Tibial nerve (tissue), 4 donors: ENCODE results near the gene FAM9B. TPM values are rescaled to one million over a fixed set of nuclear protein-coding genes. Genes with fewer than 3 reads are reported as not detected.
"Not testable (repeated sequence)": the region's sequence is repeated elsewhere in the genome, so short reads cannot be mapped to it uniquely, and the experiment has no call there.

ENCODE experiments used
- DNase-seq, 2 donors: peaks; one replicate each; pipeline ENCODE4 v3.0.0-alpha.2; 2019; ENCODE audit warnings: low spot score in 2 of 2
- H3K27ac ChIP-seq, 4 donors: fragments of 200-600 bp; sonication (generic) in 3 of 4; one replicate each; pipeline ENCODE4 v1.5.1; 2017 to 2019; ENCODE audit warnings: mild to moderate bottlenecking in 1 of 4
- H3K27me3 ChIP-seq, 2 donors: fragments of 200-600 bp; sonication (generic) in 1 of 2; one replicate each; pipeline versions ENCODE4 v1.5.1 to v1.6.0; 2017 to 2019
- H3K36me3 ChIP-seq, 3 donors: fragments of 200-600 bp; sonication (generic); one replicate each; pipeline ENCODE4 v1.5.1; 2018 to 2019
- H3K4me1 ChIP-seq, 4 donors: fragments of 200-600 bp; sonication (generic) in 3 of 4; one replicate each; pipeline ENCODE4 v1.5.1; 2017 to 2019
- H3K4me3 ChIP-seq, 4 donors: fragments of 200-600 bp; sonication (generic) in 3 of 4; one replicate each; pipeline ENCODE4 v1.5.1; 2017 to 2019; ENCODE audit warnings: mild to moderate bottlenecking in 1 of 4, moderate library complexity in 1 of 4
- H3K9me3 ChIP-seq, 4 donors: fragments of 200-600 bp; sonication (generic) in 3 of 4; one replicate each; pipeline ENCODE4 v1.5.1; 2017 to 2019
- CTCF ChIP-seq, 5 experiments: fragments of 200-600 bp in 3 of 5; fragments of 450-650 bp in 2 of 5; sonication (generic) in 3 of 5; IDR thresholded peaks; one replicate each; pipeline ENCODE4 v1.5.1; 2016 to 2019; ENCODE audit warnings: antibody characterized with exemption in 5 of 5, mild to moderate bottlenecking in 3 of 5, moderate library complexity in 2 of 5
- EP300 ChIP-seq, 2 donors: sonication (generic); formaldehyde crosslinking; IDR thresholded peaks; one replicate each; pipeline ENCODE4 v1.6.1; 2017; ENCODE audit warnings: antibody characterized with exemption in 2 of 2, mild to moderate bottlenecking in 1 of 2
- POLR2A ChIP-seq, 2 donors: fragments of 450-650 bp; IDR thresholded peaks; one replicate each; pipeline ENCODE4 v1.6.1; 2017; ENCODE audit warnings: antibody characterized with exemption in 2 of 2, mild to moderate bottlenecking in 2 of 2, moderate library complexity in 2 of 2
- WGBS, 2 donors: methylation state at CpG; one replicate each; pipeline ENCODE4 v1.1.5; 2018; 5-methylcytosine and 5-hydroxymethylcytosine counted together
- total RNA-seq, 4 donors: library from RNA; depleted of rRNA; stranded (reverse); fragments of >200 nt; gene quantifications; one replicate each; pipeline ENCODE4 v1.1.0, GENCODE V29; 2016

Gene FAM9B
- total RNA-seq, 4 donors from 2014 or later: not detected

GRCh38 chrX:9033179-9033578, 748 bp downstream of the FAM9B start:
- TF ChIP-seq CTCF (IDR thresholded peaks at IDR 0.05) (no peak), EP300 (IDR thresholded peaks at IDR 0.05) (no peak), POLR2A (IDR thresholded peaks at IDR 0.05) (no peak)
- WGBS, 2 donors: 89 to 100% methylated on average over 1 to 17 of the region's 17 CpGs
- Histone ChIP-seq H3K27me3 (no peaks in the 10 kb centered on the region), H3K9me3 (no peaks in the 10 kb centered on the region), H3K4me1 (no peaks in the 10 kb centered on the region), H3K4me3 (no peak overlapping the region), H3K27ac (no peak overlapping the region), H3K36me3 (no peaks in the 10 kb centered on the region)
- no peak for DNase-seq

DNA sequence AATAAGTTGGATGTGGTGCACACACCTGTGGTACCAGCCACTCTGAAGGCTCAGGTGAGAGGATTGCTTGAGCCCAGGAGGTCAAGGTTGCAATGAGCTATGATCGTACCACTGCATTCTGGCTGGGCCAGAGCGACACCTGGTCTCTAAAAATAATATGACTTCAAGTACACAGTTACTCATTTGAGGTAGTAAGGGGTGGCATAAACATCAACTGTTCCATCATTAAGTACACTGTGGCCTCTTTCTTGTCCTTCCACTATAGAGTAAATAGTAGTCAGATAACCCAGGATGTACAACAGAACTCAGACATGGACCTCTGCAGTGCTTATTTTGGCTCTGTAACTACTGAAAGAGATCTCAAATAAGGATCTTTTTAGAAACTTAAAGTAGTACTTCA, 10.6 kb downstream of the FAM9B start:
- H3K36me3 ChIP-seq: no peaks in the 10 kb centered on the region
- H3K4me3 ChIP-seq: no peak overlapping the region
- TF ChIP-seq POLR2A (IDR thresholded peaks at IDR 0.05): no peak
- no peak for TF ChIP-seq EP300 (IDR thresholded peaks at IDR 0.05)
- TF ChIP-seq CTCF (IDR thresholded peaks at IDR 0.05): no peak
- H3K27me3 ChIP-seq: no peaks in the 10 kb centered on the region
- DNase-seq: no peak
- H3K4me1 ChIP-seq: no peaks in the 10 kb centered on the region
- no peak overlapping the region for H3K27ac ChIP-seq
- WGBS, 2 donors: 93 to 94% methylated on average over 2 of the region's 2 CpGs
- H3K9me3 ChIP-seq: no peaks in the 10 kb centered on the region

- no peak for DNase-seq
- Histone ChIP-seq H3K36me3 (no peaks in the 10 kb centered on the region), H3K4me3 (no peak overlapping the region), H3K9me3 (no peaks in the 10 kb centered on the region), H3K4me1 (no peaks in the 10 kb centered on the region), H3K27me3 (no peaks in the 10 kb centered on the region), H3K27ac (no peak overlapping the region)
- WGBS, 2 donors: 68 to 69% methylated on average over 2 of the region's 2 CpGs
- TF ChIP-seq POLR2A (IDR thresholded peaks at IDR 0.05) (no peak), EP300 (IDR thresholded peaks at IDR 0.05) (no peak), CTCF (IDR thresholded peaks at IDR 0.05) (no peak)
These were observed 14.8 kb downstream of the FAM9B start for GRCh38 chrX:9019151-9019550.

GRCh38 chrX:9018332-9018731, 15.6 kb downstream of the FAM9B start:
- H3K9me3 ChIP-seq, H3K27me3 ChIP-seq, H3K27ac ChIP-seq, DNase-seq, H3K4me1 ChIP-seq, H3K36me3 ChIP-seq, H3K4me3 ChIP-seq: not testable (repeated sequence)
- 75 to 85% methylated on average over 5 of the region's 5 CpGs for WGBS, 2 donors

DNA sequence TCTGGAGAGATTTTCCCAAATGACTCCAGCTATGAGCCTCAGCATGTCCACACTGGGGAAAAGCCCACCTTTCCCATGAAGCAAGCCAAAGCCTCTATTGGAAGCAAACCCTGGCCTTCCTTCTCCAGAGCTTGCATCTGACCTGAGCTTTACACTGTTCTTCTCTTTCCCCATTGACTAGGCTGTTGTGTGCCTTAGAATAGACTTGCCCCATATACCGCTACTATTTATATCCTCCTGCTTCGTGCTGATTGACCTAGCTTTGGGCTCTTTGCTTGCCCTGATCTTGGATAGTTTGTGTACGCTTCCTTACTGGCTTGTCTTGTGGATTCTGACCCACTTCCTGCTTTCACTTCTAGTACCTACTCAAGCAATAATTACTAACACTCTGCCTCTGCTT, 30.9 kb downstream of the FAM9B start:
- TF ChIP-seq EP300 (IDR thresholded peaks at IDR 0.05) (no peak), POLR2A (IDR thresholded peaks at IDR 0.05) (no peak), CTCF (IDR thresholded peaks at IDR 0.05) (no peak)
- H3K9me3 ChIP-seq: no peaks in the 10 kb centered on the region
- no peaks in the 10 kb centered on the region for H3K4me1 ChIP-seq
- H3K27ac ChIP-seq: no peak overlapping the region
- WGBS, 2 donors: 64 to 74% methylated on average over 3 of the region's 3 CpGs
- no peaks in the 10 kb centered on the region for H3K27me3 ChIP-seq
- H3K4me3 ChIP-seq: no peak overlapping the region
- DNase-seq: no peak
- H3K36me3 ChIP-seq: no peaks in the 10 kb centered on the region

DNA sequence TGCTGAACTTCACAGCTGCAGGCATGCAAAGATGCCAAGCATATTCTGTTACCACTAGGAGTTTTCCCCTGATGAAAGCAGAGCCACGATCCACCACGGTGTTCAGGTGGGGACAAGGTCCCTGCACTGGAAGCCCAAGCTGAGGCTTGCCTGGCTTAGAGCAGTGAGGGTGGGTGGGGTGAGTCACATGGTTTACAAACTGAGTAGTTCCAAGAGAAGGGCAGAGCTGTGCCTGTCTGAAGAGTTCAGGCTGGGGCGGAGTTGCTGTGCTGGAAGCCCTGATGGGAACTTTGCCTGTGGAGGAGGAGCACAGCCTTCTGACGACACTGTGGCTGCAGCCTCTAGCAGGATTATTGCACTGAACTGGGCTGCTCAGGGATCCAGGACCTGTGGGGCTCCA, 45.5 kb downstream of the FAM9B start:
- Histone ChIP-seq H3K27me3 (no peaks in the 10 kb centered on the region), H3K4me1 (peaks cover 0 to 2% (median 0%) of the 10 kb centered on the region in 4 donors), H3K36me3 (no peaks in the 10 kb centered on the region), H3K4me3 (no peak overlapping the region), H3K27ac (no peak overlapping the region), H3K9me3 (no peaks in the 10 kb centered on the region)
- no peak for DNase-seq
- 44% methylated on average over 4 of the region's 4 CpGs; no CpG with 5 or more reads in 1 of the 2 donors for WGBS, 2 donors
- no peak for TF ChIP-seq POLR2A (IDR thresholded peaks at IDR 0.05)
- TF ChIP-seq EP300 (IDR thresholded peaks at IDR 0.05): no peak
- TF ChIP-seq CTCF (IDR thresholded peaks at IDR 0.05): no peak
